Sigmoid colon (tissue), 4 donors: ENCODE data around the gene KREMEN1.

ENCODE experiments used
- CTCF ChIP-seq, 4 experiments: fragments of 450-650 bp in 3 of 4; fragments of 200-600 bp in 1 of 4; IDR thresholded peaks; one replicate each; pipeline ENCODE4 v1.5.1; 2016 to 2019; ENCODE audit warnings: antibody characterized with exemption in 4 of 4, mild to moderate bottlenecking in 3 of 4, moderate library complexity in 2 of 4
- POLR2A ChIP-seq, 2 donors: fragments of 450-650 bp; IDR thresholded peaks; one replicate each; pipeline ENCODE4 v1.6.1; 2016; ENCODE audit warnings: antibody characterized with exemption in 2 of 2, mild to moderate bottlenecking in 2 of 2, moderate library complexity in 2 of 2
- POLR2AphosphoS5 ChIP-seq, 4 donors: sonication (generic); formaldehyde crosslinking; IDR thresholded peaks; one replicate each; pipeline ENCODE4 v1.6.1; 2017; ENCODE audit warnings: antibody characterized with exemption in 4 of 4

- no peak for TF ChIP-seq CTCF (IDR thresholded peaks at IDR 0.05)
- TF ChIP-seq POLR2A (IDR thresholded peaks at IDR 0.05): no peak
- no peak for TF ChIP-seq POLR2AphosphoS5 (IDR thresholded peaks at IDR 0.05)
Observed at GRCh38 chr22:29112681-29113080, 39.8 kb downstream of the KREMEN1 start.
